Endothelial cell of hepatic sinusoid (primary cell): ENCODE results near the gene PDE10A.
"Not testable (repeated sequence)": the region's sequence is repeated elsewhere in the genome, so short reads cannot be mapped to it uniquely, and the experiment has no call there.

Source experiments
- in situ Hi-C: cut with HindIII; loops from 2 replicates; pipeline ENCODE4 v1.10.0; 2017; ENCODE audit warnings: low sequenced_read_pairs

The PDE10A gene

GRCh38 chr6:165486183-165487137, 176.6 kb downstream of the PDE10A start:
- in situ Hi-C loops = no loop called here

GRCh38 chr6:165484178-165484889, 178.7 kb downstream of the PDE10A start:
- in situ Hi-C loops = loop anchor here (5.0 kb wide), 1 partner anchor 92 kb away; no protein-coding TSS in a partner anchor

GRCh38 chr6:165481921-165482320, 181.1 kb downstream of the PDE10A start:
- in situ Hi-C loops = loop anchor here (5.0 kb wide), 1 partner anchor 90 kb away; no protein-coding TSS in a partner anchor

GRCh38 chr6:165480916-165481315, 182.1 kb downstream of the PDE10A start:
- in situ Hi-C loops = loop anchor here (5.0 kb wide), 1 partner anchor 89 kb away; no protein-coding TSS in a partner anchor

- in situ Hi-C loops = no loop called here
These were observed 184.5 kb downstream of the PDE10A start for GRCh38 chr6:165478581-165478980.

- in situ Hi-C loops = no loop called here
These were observed 193.6 kb downstream of the PDE10A start for GRCh38 chr6:165469483-165469882.

GRCh38 chr6:165468340-165469235, 194.5 kb downstream of the PDE10A start:
- in situ Hi-C loops = no loop called here

GRCh38 chr6:165463499-165463898, 199.5 kb downstream of the PDE10A start:
- in situ Hi-C loops = not testable (repeated sequence)

- in situ Hi-C loops = not testable (repeated sequence)
These were observed 203.3 kb downstream of the PDE10A start for GRCh38 chr6:165459605-165460301.

GRCh38 chr6:165458134-165458533, 204.9 kb downstream of the PDE10A start:
- in situ Hi-C loops = no loop called here

- in situ Hi-C loops = no loop called here
These were observed 206.8 kb downstream of the PDE10A start for GRCh38 chr6:165456286-165456685.

GRCh38 chr6:165455488-165455887, 207.6 kb downstream of the PDE10A start:
- in situ Hi-C loops = no loop called here

GRCh38 chr6:165453395-165453794, 209.6 kb downstream of the PDE10A start:
- in situ Hi-C loops = no loop called here

- in situ Hi-C loops = no loop called here
These were observed 211.2 kb downstream of the PDE10A start for GRCh38 chr6:165451838-165452237.

- in situ Hi-C loops = no loop called here
These were observed 214.8 kb downstream of the PDE10A start for GRCh38 chr6:165448210-165448609.

GRCh38 chr6:165447141-165447540, 215.9 kb downstream of the PDE10A start:
- in situ Hi-C loops = no loop called here

- in situ Hi-C loops = no loop called here
These were observed 216.7 kb downstream of the PDE10A start for GRCh38 chr6:165446331-165446730.

GRCh38 chr6:165443462-165443861, 219.6 kb downstream of the PDE10A start:
- in situ Hi-C loops = no loop called here

GRCh38 chr6:165441181-165441580, 221.9 kb downstream of the PDE10A start:
- in situ Hi-C loops = no loop called here

GRCh38 chr6:165439928-165440554, 223.0 kb downstream of the PDE10A start:
- in situ Hi-C loops = no loop called here
